ENCODE results near the gene BOLL.
A peak's percentile ranks its signal among the peaks of the same experiment; 100 is the strongest.
"Not testable (repeated sequence)": the region's sequence is repeated elsewhere in the genome, so short reads cannot be mapped to it uniquely, and the experiment has no call there.

BOLL gene

DNA sequence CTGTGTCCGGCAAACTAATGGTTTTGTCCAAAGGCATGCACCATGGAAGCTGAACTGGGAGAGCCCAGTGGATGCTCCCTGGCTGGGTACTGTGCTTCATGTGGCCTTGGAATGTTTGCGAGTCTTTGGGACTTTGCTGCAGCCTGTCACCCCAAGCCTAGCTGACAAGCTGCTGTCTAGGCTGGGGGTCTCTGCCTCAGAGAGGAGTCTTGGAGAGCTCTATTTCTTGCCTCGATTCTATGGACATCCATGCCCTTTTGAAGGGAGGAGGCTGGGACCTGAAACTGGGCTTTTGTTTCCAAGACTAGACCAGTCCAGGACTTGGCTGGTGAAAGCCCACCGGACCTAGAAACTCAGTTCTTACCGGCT, 78.3 kb downstream of the BOLL start:
- peak overlapping the region; percentile 90 for H3K4me3 Mint-ChIP-seq
- DNase-seq (ENCODE audit: low spot score in 2 of 2) (no peak), ATAC-seq (ENCODE audit: low read depth) (no peak)
- H3K36me3 Mint-ChIP-seq, result peaks cover 12% of the 10 kb centered on the region
- peaks cover 38% of the 10 kb centered on the region for H3K4me1 Mint-ChIP-seq
- H3K27me3 Mint-ChIP-seq, result peaks cover 3% of the 10 kb centered on the region
- no peak overlapping the region for H3K27ac Mint-ChIP-seq
- no peaks in the 10 kb centered on the region for H3K9me3 Mint-ChIP-seq

DNA sequence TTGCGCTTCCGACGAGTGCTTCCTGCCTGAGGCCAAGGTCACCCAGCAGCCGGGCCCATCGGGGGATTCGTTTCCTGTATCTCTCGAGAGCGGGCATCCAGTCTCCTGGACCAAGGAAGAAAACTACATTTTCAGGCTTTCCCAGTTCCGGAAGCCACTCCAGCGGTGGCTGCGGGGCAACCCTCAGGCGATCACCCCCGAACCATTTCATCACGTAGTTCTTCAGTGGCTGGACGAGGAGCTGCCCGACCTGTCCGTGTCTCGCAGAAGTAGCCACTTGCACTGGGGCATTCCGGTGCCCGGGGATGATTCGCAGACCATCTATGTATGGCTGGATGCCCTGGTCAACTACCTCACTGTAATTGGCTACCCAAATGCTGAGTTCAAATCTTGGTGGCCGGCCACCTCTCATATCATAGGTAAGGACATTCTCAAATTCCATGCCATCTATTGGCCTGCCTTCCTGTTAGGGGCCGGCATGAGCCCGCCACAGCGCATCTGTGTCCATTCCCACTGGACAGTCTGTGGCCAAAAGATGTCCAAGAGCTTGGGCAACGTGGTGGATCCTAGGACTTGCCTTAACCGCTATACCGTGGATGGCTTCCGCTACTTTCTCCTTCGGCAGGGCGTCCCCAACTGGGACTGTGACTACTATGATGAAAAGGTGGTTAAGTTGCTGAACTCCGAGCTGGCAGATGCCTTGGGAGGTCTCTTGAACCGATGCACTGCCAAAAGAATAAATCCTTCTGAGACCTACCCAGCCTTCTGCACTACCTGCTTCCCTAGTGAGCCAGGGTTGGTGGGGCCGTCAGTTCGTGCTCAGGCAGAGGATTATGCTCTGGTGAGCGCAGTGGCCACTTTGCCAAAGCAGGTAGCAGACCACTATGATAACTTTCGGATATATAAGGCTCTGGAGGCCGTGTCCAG, 78.9 kb downstream of the BOLL start:
- H3K4me1 Mint-ChIP-seq, result peaks cover 34% of the 10 kb centered on the region
- DNase-seq (ENCODE audit: low spot score in 2 of 2) (no peak), ATAC-seq (ENCODE audit: low read depth) (no peak)
- H3K4me3 Mint-ChIP-seq, result peak overlapping the region; percentile 90
- H3K27me3 Mint-ChIP-seq, result peaks cover 5% of the 10 kb centered on the region
- no peaks in the 10 kb centered on the region for H3K9me3 Mint-ChIP-seq
- H3K27ac Mint-ChIP-seq, result peak overlapping the region; percentile 90
- peaks cover 12% of the 10 kb centered on the region for H3K36me3 Mint-ChIP-seq

DNA sequence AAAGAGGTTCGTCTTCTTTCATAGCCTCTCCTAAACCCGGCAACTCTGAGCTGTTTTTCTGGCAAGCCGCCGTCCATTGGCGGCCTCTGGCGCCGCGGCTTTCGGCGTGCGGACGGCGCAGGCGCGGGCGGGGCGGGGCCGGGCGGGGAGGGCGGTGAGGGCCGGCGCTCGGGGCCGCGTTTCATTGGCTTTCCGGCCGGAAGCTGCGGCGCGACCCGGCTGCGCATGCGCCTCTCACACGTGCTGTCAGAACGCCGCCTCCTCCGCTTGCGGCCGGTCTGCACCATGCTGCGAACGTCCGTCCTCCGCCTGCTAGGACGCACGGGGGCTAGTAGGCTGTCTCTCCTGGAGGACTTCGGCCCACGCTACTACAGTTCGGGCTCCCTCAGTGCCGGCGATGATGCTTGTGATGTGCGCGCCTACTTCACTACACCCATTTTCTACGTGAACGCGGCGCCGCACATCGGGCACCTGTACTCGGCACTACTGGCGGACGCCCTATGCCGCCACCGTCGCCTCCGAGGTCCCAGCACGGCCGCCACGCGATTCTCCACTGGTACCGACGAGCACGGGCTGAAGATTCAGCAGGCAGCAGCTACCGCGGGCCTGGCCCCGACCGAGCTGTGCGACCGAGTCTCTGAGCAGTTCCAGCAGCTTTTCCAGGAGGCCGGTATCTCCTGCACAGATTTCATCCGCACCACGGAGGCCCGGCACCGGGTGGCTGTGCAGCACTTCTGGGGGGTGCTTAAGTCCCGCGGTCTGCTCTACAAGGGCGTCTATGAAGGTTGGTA, 79.8 kb downstream of the BOLL start, which contains the start of gene MARS2:
TSS of gene MARS2 (plus strand) at position 249 of the 791 bp plus-strand sequence. CDS start at position 286, 37 bp downstream.
- H3K4me1 Mint-ChIP-seq, result peaks cover 34% of the 10 kb centered on the region
- peaks cover 12% of the 10 kb centered on the region for H3K36me3 Mint-ChIP-seq
- H3K27ac Mint-ChIP-seq, result peak within 1 kb of the TSS; percentile 90
- peaks cover 9% of the 10 kb centered on the region for H3K27me3 Mint-ChIP-seq
- DNase-seq (ENCODE audit: low spot score in 2 of 2) (peak; percentile 80 to 91), ATAC-seq (ENCODE audit: low read depth) (peak; percentile 85)
- no peaks in the 10 kb centered on the region for H3K9me3 Mint-ChIP-seq
- H3K4me3 Mint-ChIP-seq, result peak within 1 kb of the TSS; percentile 90

DNA sequence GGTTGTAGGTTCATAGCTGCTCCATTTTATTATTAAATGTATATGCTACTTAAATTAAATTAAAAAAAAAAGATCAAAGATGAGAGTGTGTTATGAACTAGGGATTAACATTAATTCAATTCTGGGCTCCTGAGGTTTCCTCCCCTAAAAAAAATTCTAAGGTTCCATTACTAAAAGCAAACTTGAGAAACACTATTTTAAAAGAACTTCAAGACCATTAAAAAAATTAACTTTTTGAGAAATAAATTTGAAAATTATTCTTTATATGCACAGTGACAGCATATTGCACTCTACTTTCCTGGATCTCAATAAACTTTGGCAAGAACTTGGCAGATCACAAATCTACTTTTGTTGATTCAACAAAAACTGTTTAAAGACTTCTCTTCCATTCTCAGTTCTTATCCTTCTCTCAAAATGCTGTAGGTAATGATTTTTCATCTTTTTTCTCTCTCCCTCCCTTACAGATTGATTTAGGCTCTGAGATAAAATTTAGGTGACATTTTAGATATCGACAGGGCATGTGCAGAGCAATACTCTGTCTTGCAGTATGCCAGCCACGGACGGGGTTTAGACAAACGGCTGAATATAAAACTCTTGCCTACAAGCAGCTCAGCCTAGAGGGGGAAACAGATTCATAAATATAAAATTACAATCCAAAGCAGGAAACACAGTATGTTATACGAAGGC, 80.5 kb downstream of the BOLL start:
- Mint-ChIP-seq H3K36me3 (peaks cover 8% of the 10 kb centered on the region), H3K27ac (peak overlapping the region; percentile 90), H3K9me3 (no peaks in the 10 kb centered on the region), H3K4me1 (peaks cover 30% of the 10 kb centered on the region), H3K4me3 (peak overlapping the region; percentile 90), H3K27me3 (peaks cover 9% of the 10 kb centered on the region)
- ATAC-seq (ENCODE audit: low read depth) (peak; percentile 49), DNase-seq (ENCODE audit: low spot score in 2 of 2) (no peak)

DNA sequence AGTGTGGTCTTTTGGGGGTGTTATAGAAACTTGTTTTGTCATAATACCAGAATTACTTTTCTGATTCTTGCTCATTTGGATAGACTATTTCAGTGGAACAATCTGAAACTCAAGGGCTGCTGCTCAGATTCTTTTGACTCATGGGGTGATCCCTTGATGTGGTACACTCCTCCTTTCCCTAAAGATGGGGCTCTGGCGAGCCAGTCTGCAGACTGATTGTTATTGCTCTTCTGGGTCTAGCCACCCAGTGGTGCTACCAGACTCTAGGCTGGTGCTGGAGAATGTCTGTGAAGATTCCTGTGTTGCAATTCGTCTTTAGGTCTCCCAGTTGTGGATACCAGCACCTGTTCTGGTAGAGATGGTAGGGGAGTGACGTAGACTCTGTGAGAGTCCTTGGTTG, 84.2 kb downstream of the BOLL start:
- no peak overlapping the region for H3K27ac Mint-ChIP-seq
- no peak overlapping the region for H3K4me3 Mint-ChIP-seq
- ATAC-seq (ENCODE audit: low read depth), result no peak
- no peak for DNase-seq (ENCODE audit: low spot score in 2 of 2)
- H3K27me3 Mint-ChIP-seq, result peaks cover 9% of the 10 kb centered on the region
- H3K9me3 Mint-ChIP-seq, result no peaks in the 10 kb centered on the region
- H3K36me3 Mint-ChIP-seq, result no peaks in the 10 kb centered on the region
- H3K4me1 Mint-ChIP-seq, result peaks cover 4% of the 10 kb centered on the region

DNA sequence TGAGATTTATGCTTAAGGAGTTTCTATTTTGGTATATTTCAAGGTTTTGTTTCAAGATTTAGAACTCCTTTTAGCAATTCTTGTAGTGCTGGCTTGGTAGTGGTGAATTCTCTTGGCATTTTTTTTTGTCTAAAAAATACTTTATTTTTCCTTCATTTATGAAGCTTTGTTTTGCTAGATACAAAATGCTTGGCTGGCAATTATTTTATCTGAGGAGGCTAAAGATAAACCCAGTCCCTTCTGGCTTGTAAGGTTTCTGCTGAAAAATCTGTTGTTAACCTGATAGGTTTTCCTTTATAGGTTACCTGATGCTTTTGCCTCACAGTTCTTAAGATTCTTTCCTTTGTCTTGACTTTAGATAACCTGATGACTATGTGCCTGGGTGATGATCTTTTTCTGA, 85.4 kb downstream of the BOLL start:
- not testable (repeated sequence) for H3K27ac Mint-ChIP-seq; ATAC-seq (ENCODE audit: low read depth); H3K9me3 Mint-ChIP-seq; DNase-seq (ENCODE audit: low spot score in 2 of 2); H3K4me3 Mint-ChIP-seq; H3K4me1 Mint-ChIP-seq; H3K36me3 Mint-ChIP-seq
- H3K27me3 Mint-ChIP-seq, result peaks cover 12% of the 10 kb centered on the region

DNA sequence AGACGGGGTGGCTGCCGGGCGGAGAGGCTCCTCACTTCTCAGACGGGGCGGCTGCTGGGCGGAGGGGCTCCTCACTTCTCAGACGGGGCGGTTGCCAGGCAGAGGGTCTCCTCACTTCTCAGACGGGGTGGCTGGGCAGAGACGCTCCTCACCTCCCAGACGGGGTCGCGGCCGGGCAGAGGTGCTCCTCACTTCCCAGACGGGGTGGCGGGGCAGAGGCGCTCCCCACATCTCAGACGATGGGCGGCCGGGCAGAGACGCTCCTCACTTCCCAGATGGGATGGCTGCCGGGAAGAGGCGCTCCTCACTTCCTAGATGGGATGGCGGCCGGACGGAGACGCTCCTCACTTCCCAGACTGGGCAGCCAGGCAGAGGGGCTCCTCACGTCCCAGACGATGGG, 88.5 kb downstream of the BOLL start:
- not testable (repeated sequence) for H3K36me3 Mint-ChIP-seq; DNase-seq (ENCODE audit: low spot score in 2 of 2); ATAC-seq (ENCODE audit: low read depth); H3K4me1 Mint-ChIP-seq; H3K27ac Mint-ChIP-seq; H3K4me3 Mint-ChIP-seq; H3K9me3 Mint-ChIP-seq; H3K27me3 Mint-ChIP-seq

DNA sequence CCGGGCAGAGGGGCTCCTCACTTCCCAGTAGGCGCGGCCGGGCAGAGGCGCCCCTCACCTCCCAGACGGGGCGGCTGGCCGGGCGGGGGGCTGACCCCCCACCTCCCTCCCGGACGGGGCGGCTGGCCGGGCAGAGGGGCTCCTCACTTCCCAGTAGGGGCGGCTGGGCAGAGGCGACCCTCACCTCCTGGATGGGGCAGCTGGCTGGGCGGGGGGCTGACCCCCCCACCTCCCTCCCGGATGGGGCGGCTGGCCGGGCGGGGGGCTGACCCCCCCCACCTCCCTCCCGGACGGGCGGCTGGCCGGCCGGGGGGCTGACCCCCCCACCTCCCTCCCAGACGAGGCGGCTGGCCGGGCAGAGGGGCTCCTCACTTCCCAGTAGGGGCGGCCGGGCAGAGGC, 89.1 kb downstream of the BOLL start:
- H3K4me1 Mint-ChIP-seq; ATAC-seq (ENCODE audit: low read depth); H3K27me3 Mint-ChIP-seq; H3K9me3 Mint-ChIP-seq; H3K27ac Mint-ChIP-seq; DNase-seq (ENCODE audit: low spot score in 2 of 2); H3K4me3 Mint-ChIP-seq; H3K36me3 Mint-ChIP-seq: not testable (repeated sequence)

DNA sequence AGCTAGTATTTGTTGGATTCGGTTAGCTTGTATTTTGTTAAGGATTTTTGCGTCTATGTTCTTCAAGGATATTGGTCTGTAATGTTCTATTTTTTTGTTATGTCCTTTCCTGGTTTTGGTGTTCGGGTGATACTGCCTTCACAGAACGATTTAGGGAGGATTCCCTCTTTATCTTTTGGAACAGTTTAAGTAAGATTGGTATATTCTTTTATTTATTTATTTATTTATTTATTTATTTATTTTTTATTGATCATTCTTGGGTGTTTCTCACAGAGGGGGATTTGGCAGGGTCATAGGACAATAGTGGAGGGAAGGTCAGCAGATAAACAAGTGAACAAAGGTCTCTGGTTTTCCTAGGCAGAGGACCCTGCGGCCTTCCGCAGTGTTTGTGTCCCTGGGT, 89.9 kb downstream of the BOLL start:
- not testable (repeated sequence) for DNase-seq (ENCODE audit: low spot score in 2 of 2); ATAC-seq (ENCODE audit: low read depth); H3K4me1 Mint-ChIP-seq; H3K27me3 Mint-ChIP-seq; H3K4me3 Mint-ChIP-seq; H3K27ac Mint-ChIP-seq; H3K36me3 Mint-ChIP-seq; H3K9me3 Mint-ChIP-seq

DNA sequence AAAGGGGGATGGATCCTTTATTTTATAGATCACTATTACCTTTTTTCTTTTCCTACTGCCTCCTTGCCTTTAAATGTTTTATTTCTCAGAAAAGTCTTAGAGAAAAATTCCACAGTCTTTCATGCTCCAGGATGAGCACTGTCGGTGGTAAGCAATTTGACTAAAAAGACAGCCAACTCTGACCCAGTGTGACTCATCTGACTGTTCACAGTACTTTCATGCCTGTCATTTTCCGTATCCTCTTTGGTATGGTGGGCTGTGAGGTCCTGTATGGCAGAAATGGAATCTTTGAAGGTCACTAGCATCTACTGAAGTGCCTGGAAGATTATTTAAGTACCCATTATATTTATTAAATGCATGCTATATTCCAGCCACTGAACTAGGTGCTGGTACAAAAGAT, 107.6 kb downstream of the BOLL start:
- Mint-ChIP-seq H3K27me3 (peaks cover 8% of the 10 kb centered on the region), H3K36me3 (no peaks in the 10 kb centered on the region), H3K9me3 (peaks cover 2% of the 10 kb centered on the region), H3K4me1 (no peaks in the 10 kb centered on the region), H3K27ac (no peak overlapping the region), H3K4me3 (no peak overlapping the region)
- ATAC-seq (ENCODE audit: low read depth) (no peak), DNase-seq (ENCODE audit: low spot score in 2 of 2) (no peak)

DNA sequence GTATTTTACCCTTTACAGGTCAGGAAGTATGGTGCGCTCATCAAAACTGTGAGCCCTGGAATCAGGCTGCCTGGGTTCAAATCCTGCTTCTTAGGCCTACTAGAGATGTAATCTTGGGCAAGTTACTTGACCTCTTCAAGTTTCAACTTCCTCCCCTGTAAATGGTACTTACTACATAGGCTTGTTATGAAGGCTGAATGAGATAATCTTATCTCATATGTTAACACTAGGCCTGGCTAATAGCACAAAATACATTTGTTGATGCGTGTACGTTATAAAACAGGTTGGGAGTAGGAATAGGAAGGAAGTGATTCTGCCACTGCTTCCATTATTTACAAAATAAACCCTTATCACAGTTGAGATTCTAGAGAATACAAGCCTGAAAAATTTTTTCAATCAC, 108.1 kb downstream of the BOLL start:
- no peak for ATAC-seq (ENCODE audit: low read depth)
- H3K27ac Mint-ChIP-seq, result no peak overlapping the region
- no peak overlapping the region for H3K4me3 Mint-ChIP-seq
- no peaks in the 10 kb centered on the region for H3K36me3 Mint-ChIP-seq
- no peak for DNase-seq (ENCODE audit: low spot score in 2 of 2)
- no peaks in the 10 kb centered on the region for H3K9me3 Mint-ChIP-seq
- no peaks in the 10 kb centered on the region for H3K4me1 Mint-ChIP-seq
- peaks cover 8% of the 10 kb centered on the region for H3K27me3 Mint-ChIP-seq
